Small intestine (tissue), 7 donors: ENCODE measurements around the gene MYBBP1A. TPM values are rescaled to one million over a fixed set of nuclear protein-coding genes. Genes with fewer than 3 reads are reported as not detected.

Source experiments
- DNase-seq, 2 donors: peaks; one replicate each; pipeline versions ENCODE4 v3.0.0 to v3.0.0-alpha.2; 2013
- FAIRE-seq: peaks from 2 replicates; lab custom pipeline; 2012; peaks lifted over from hg19 to GRCh38; lab: Jason Lieb, UNC
- H3K27ac ChIP-seq, 3 donors: one replicate each; pipeline ENCODE4 v1.5.1; 2013; ENCODE audit warnings: low read length in 2 of 3, mild to moderate bottlenecking in 2 of 3, control low read depth in 1 of 3, inconsistent platforms in 1 of 3, low read depth in 1 of 3, moderate library complexity in 1 of 3
- H3K27me3 ChIP-seq, 3 donors: one replicate each; pipeline ENCODE4 v1.6.1; 2013; ENCODE audit warnings: low read length in 3 of 3, inconsistent platforms in 1 of 3; ENCODE audit not compliant: control insufficient read depth in 3 of 3, insufficient read depth in 3 of 3
- H3K36me3 ChIP-seq, 3 donors: one replicate each; pipeline ENCODE4 v1.6.1; 2013; ENCODE audit warnings: low read length in 3 of 3, inconsistent platforms in 1 of 3, low read depth in 1 of 3, mild to moderate bottlenecking in 1 of 3, moderate library complexity in 1 of 3; ENCODE audit not compliant: control insufficient read depth in 3 of 3, insufficient read depth in 2 of 3
- H3K4me1 ChIP-seq, 3 donors: one replicate each; pipeline ENCODE4 v1.6.1; 2013; ENCODE audit warnings: low read length in 2 of 3, inconsistent platforms in 1 of 3, low read depth in 1 of 3, mild to moderate bottlenecking in 1 of 3, moderate library complexity in 1 of 3; ENCODE audit not compliant: control insufficient read depth in 3 of 3, insufficient read depth in 2 of 3
- H3K4me3 ChIP-seq, 3 donors: one replicate each; pipeline ENCODE4 v1.5.1; 2013; ENCODE audit warnings: low read length in 3 of 3, control low read depth in 1 of 3, inconsistent platforms in 1 of 3, low read depth in 1 of 3, mild to moderate bottlenecking in 1 of 3, moderate library complexity in 1 of 3
- H3K9me3 ChIP-seq, 2 donors: one replicate each; pipeline ENCODE4 v1.6.1; 2013; ENCODE audit warnings: low read depth in 1 of 2, low read length in 1 of 2; ENCODE audit not compliant: control insufficient read depth in 2 of 2, insufficient read depth in 1 of 2
- WGBS, 3 donors: extraction: QIAGEN DNeasy Blood & Tissue Kit; methylation state at CpG; one replicate each; pipeline ENCODE4 v1.1.7; 2013; 5-methylcytosine and 5-hydroxymethylcytosine counted together
- polyA plus RNA-seq, 4 donors: library from polyadenylated mRNA; stranded (reverse) in 3 of 4; unstranded in 1 of 4; fragments of 200-250 nt in 3 of 4; fragments of 120-200 nt in 1 of 4; gene quantifications; one replicate each; pipeline versions ENCODE4 v1.2.1 to v1.2.3, GENCODE V29; 2013
- donor health status: healthy with polysubstance abuse.
- donor health status: control.
- donor health status: control.
- donor health status: Bipolar disorder and iron deficiency.
- donor health status: healthy.

Gene MYBBP1A
- polyA plus RNA-seq, 4 donors, result 15.0 to 43.5 (median 25.1) TPM

DNA sequence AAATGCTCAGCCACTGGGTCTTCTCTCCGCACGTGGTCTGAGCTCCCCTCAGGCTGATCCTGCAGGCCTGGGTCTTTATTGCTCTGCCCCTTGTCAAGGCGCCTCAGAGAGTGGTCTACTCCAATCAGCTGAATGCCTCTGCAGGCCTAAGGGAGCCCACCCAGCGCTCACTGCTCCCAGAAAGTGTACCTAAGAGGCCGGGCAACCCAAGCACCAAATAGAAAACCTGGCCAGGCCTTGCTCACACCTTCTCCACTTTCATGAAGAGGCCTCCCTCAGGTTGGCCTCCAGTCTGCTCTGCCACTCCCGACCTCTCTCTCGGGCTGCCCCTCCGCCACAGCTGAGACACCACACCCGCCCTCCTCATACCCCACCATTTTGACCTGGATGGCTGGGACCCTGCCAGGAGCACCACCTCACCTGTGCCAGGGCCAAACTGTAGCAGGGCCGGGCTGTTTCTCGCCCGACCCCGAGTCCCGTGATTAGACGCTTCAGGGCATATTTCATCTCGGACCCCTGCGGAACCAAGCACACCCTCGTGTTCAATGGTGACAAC is 665 bp downstream of the MYBBP1A start:
- WGBS, 3 donors, result 11 to 14% (median 11%) methylated on average over 17 to 18 of the region's 18 CpGs
- peak overlapping the region in 1 of 3 donors; percentile 32 for H3K27ac ChIP-seq
- FAIRE-seq (no peak), DNase-seq (peak in 1 of 2 donors; percentile 33)
- H3K36me3 ChIP-seq, result peaks cover 10 to 48% (median 26%) of the 10 kb centered on the region in 3 donors
- no peaks in the 10 kb centered on the region for H3K27me3 ChIP-seq
- peaks cover 4 to 18% (median 8%) of the 10 kb centered on the region in 3 donors for H3K4me1 ChIP-seq
- H3K4me3 ChIP-seq, result peak overlapping the region; percentile 62 to 88 (median 68)
- no peaks in the 10 kb centered on the region for H3K9me3 ChIP-seq

DNA sequence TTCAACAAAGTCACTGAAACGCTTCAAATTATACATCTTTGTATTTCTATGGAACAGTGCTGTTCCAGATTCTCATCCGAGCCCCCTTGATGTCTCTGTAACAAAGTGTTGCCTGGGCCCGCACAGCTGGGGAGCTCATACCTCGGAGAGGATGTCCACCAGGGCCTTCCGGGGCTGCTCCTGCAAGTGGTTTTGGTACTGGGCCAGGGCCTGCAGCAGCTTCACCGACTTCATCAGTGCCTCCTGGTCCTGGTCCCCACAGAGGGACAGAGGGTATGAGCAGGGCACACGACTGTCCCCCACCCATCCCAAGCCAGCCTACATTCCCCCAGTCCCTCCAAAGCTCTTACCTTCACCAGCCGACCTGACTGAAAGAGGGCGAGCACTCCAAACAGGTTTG is 1.5 kb downstream of the MYBBP1A start:
- Histone ChIP-seq H3K9me3 (no peaks in the 10 kb centered on the region), H3K4me3 (peak overlapping the region in 1 of 3 donors; percentile 8), H3K4me1 (peaks cover 4 to 12% (median 6%) of the 10 kb centered on the region in 3 donors), H3K27me3 (no peaks in the 10 kb centered on the region), H3K27ac (no peak overlapping the region), H3K36me3 (peaks cover 15 to 56% (median 26%) of the 10 kb centered on the region in 3 donors)
- no peak for FAIRE-seq
- WGBS, 3 donors, result 71 to 85% (median 77%) methylated on average over 9 of the region's 9 CpGs
- DNase-seq, result no peak

DNA sequence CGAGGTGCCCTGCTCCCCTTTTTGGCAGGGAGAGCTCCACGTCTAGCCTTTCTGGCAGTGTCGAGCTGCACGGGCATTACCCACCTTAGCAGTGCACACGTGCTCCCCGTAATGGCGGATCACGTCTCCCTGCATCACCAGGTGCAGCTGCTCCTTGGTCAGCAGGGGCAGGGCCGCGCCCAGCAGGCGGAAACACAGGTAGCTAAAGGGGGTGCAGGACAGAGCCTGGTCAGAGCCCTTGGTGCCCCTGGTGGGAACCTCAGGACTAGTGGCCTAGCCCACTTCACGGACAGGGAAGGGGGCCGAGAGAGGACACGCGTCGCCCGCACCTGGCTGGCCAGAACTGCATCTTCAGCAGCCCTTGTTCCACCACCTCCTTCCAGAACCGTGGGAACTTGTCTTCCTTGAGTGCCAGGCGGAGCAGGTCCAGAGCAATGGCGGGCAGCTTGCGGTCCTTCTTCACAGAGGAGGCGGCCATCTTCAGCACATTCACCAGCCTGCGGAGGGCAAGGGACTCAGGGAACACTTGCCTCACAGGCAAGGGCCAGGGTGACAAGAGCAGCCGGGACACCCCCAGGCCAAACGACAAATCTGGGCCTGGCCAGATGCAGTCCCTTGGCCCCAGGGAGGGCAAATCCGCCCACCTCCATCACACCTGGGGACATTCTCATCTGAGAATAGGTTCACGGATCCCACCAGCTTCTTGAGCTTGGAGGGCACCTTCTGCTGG is 3.2 kb downstream of the MYBBP1A start:
- 95 to 97% (median 95%) methylated on average over 27 of the region's 27 CpGs for WGBS, 3 donors
- peaks cover 24 to 73% (median 30%) of the 10 kb centered on the region in 3 donors for H3K36me3 ChIP-seq

DNA sequence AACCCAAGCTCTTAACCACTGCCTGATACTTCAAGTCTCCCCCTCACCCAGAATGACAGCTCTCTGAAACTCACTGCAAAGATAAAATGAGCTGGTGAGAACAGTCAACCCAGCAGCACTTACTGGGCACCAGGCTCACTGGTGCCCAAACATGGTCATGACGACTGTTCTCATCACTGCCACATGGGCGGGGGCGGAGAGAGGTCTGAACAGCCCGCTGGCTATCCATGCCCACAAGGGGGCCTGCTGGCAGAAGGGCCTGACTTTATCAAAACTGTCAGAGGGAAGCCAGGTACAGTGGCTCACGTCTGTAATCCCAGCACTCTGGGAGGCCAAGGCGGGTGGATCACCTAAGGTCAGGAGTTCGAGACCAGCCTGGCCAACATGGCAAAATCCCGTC is 4.0 kb downstream of the MYBBP1A start:
- no peak overlapping the region for H3K27ac ChIP-seq
- peaks cover 4 to 12% (median 6%) of the 10 kb centered on the region in 3 donors for H3K4me1 ChIP-seq
- no peaks in the 10 kb centered on the region for H3K9me3 ChIP-seq
- no peak for FAIRE-seq
- H3K4me3 ChIP-seq, result no peak overlapping the region
- no peaks in the 10 kb centered on the region for H3K27me3 ChIP-seq
- no peak for DNase-seq
- H3K36me3 ChIP-seq, result peaks cover 28 to 82% (median 30%) of the 10 kb centered on the region in 3 donors
- WGBS, 3 donors, result 80 to 86% (median 86%) methylated on average over 8 of the region's 8 CpGs

More for the DNA sequence above, 3.2 kb downstream of the MYBBP1A start:
- DNase-seq (no peak), FAIRE-seq (no peak)
- Histone ChIP-seq H3K27me3 (no peaks in the 10 kb centered on the region), H3K4me1 (peaks cover 4 to 12% (median 6%) of the 10 kb centered on the region in 3 donors), H3K9me3 (no peaks in the 10 kb centered on the region), H3K27ac (no peak overlapping the region), H3K4me3 (no peak overlapping the region)

DNA sequence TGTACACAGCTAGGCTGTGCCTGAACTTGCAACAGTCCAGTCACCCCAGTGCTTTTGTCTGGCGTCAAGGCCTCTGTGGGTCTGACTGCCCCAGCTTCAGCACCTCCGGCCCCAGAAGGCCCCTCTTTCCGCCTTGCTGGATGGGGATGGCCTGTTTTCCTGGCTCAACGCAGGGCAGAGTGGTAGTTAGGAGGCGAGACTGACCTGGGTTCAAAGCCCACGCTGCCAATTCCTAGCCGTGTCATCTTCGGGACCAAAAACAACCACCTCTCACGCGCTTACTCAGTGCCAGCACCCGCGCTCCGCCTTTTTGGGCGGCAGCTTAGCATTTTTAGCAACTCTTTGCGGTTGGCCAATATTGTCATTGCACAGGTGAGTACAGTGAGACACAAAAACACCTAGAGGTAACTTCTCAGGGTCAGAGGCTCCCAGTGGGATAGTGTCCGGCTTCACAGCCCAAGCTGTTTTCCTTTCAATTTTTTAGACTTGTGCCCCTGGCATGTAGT is 4.6 kb downstream of the MYBBP1A start:
- FAIRE-seq (no peak), DNase-seq (no peak)
- 94 to 97% (median 95%) methylated on average over 16 of the region's 16 CpGs for WGBS, 3 donors
- peaks cover 28 to 87% (median 31%) of the 10 kb centered on the region in 3 donors for H3K36me3 ChIP-seq
- no peak overlapping the region for H3K27ac ChIP-seq
- H3K4me3 ChIP-seq, result no peak overlapping the region
- H3K27me3 ChIP-seq, result no peaks in the 10 kb centered on the region
- peaks cover 0 to 6% (median 2%) of the 10 kb centered on the region in 3 donors for H3K4me1 ChIP-seq
- no peaks in the 10 kb centered on the region for H3K9me3 ChIP-seq

DNA sequence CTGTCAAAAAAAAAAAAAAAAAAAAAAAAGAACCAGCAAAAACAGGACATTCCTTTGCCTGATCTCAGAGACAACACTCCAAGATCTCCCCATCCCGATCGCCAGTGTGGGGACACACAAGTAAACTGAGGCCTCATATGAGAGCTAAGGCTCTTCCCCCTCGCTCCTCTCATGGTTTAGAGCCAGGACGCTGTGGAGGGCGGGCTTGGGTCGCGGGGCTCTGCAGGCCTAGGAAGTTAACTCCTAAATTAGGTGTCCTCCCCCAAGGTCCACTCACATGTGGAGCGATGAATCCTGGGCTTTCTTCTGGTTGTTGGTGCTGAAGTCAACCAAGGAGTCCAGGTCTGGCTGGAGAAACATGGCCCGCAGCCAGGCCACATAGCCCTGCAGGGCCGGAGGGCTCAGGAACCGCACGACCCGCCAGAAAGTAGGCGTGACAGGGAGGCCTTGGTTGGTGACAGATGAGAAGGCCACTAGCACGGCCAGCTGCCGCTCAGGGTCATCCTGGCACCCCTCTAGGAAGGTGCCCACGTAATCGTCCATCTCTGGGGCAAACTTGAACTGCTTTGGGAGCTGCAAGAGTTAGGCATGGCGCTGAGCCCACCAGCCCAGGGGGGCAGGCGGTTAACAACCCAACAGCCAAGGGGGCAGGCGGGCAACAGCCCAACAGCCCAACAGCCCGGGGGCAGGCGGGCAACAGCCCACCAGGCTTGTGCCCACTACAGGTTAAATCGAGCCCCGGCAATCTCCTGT is 5.2 kb downstream of the MYBBP1A start:
- FAIRE-seq (no peak), DNase-seq (no peak)
- H3K9me3 ChIP-seq, result no peaks in the 10 kb centered on the region
- H3K27ac ChIP-seq, result no peak overlapping the region
- H3K36me3 ChIP-seq, result peaks cover 28 to 94% (median 37%) of the 10 kb centered on the region in 3 donors
- H3K27me3 ChIP-seq, result no peaks in the 10 kb centered on the region
- H3K4me3 ChIP-seq, result no peak overlapping the region
- WGBS, 3 donors, result 92 to 95% (median 93%) methylated on average over 25 of the region's 25 CpGs
- H3K4me1 ChIP-seq, result peaks cover 0 to 6% (median 2%) of the 10 kb centered on the region in 3 donors

DNA sequence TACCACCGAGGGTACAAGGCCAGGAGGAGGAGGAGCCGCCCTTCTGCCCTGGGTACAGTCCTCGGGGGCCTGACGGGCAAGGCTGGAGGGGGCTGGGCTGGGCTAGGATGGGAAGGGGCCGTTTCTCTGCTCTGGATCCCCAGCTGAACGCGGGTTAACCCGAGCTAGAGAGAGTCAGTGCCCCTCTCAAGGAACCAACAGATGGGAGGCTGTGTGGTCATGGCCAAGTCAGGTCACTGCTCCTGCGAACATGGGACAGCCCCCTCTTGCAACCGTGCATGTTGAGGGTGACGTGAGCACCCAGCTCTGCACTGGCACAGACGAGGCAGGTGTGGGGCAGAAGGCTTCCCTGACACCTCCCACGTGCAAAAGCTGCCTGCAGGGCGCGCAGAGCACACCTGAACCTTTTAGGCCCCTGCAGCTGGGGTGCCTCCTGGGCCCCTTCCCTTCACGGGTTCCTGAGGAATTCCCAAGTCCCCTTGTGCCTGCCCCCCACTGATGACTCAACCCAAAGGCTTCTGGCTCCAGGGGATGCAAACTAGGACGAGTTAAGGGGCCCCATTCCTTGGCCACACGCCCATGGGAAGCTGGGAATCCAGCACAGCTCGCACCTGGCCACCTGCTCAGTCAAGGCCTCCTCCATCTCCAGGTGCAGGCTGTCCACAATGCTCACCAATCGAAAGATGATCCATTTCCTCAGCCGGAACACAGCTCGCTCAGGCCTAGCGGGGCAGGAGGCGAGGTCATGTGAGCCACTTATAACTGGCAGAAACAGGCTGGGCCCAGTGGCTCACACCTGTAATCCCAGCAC is 6.3 kb downstream of the MYBBP1A start:
- H3K27me3 ChIP-seq, result no peaks in the 10 kb centered on the region
- H3K4me1 ChIP-seq, result peaks cover 0 to under 1% (median 0%) of the 10 kb centered on the region in 3 donors
- H3K4me3 ChIP-seq, result no peak overlapping the region
- 76 to 87% (median 80%) methylated on average over 21 to 24 of the region's 24 CpGs for WGBS, 3 donors
- no peak for FAIRE-seq
- H3K27ac ChIP-seq, result no peak overlapping the region
- H3K36me3 ChIP-seq, result peaks cover 28 to 97% (median 38%) of the 10 kb centered on the region in 3 donors
- no peak for DNase-seq
- H3K9me3 ChIP-seq, result no peaks in the 10 kb centered on the region
